AG04449 (cell line): ENCODE data around the gene PTH2.

Experiments used
- CTCF ChIA-PET: fragments of 350-600 bp; formaldehyde crosslinking; extraction: SDS; loops from one replicate; lab custom pipeline; 2021; ENCODE audit warnings: antibody characterized with exemption; lab: Yijun Ruan, JAX
- POLR2A ChIA-PET: fragments of 400-600, 350-600 bp; formaldehyde crosslinking; extraction: SDS; loops from one replicate; lab custom pipeline; 2020; ENCODE audit warnings: antibody characterized with exemption, inconsistent platforms; lab: Yijun Ruan, JAX
- DNase-seq: peaks from one replicate; pipeline ENCODE4 v3.0.0-alpha.2; 2010; ENCODE audit warnings: low read depth, low spot score
- H3K4me3 ChIP-seq: 2 replicates; pipeline ENCODE4 v1.5.1; 2011; ENCODE audit warnings: low read depth, mild to moderate bottlenecking, control low read depth, low read length
- CTCF ChIP-seq: IDR thresholded peaks from one replicate; pipeline ENCODE4 v1.5.1; 2011; ENCODE audit warnings: mild to moderate bottlenecking, moderate library complexity, low read length, control low read depth, inconsistent platforms; ENCODE audit not compliant: insufficient read depth; ENCODE audit errors: missing control alignments

Gene PTH2

GRCh38 chr19:49415102-49415809 is 8.0 kb downstream of the PTH2 start:
- CTCF ChIA-PET = no interaction called here
- POLR2A ChIA-PET = no interaction called here
- H3K4me3 ChIP-seq = no peak overlapping the region

GRCh38 chr19:49414256-49414655 is 9.0 kb downstream of the PTH2 start:
- no peak overlapping the region for H3K4me3 ChIP-seq
- no peak for TF ChIP-seq CTCF
- POLR2A ChIA-PET = no interaction called here
- no peak for DNase-seq
- CTCF ChIA-PET = interaction anchor here (1.4 kb wide), 1 partner anchor 11 kb away, joined by 4 read pairs; no protein-coding TSS in a partner anchor

More at GRCh38 chr19:49415102-49415809, 8.0 kb downstream of the PTH2 start:
- DNase-seq = no peak
- TF ChIP-seq CTCF = no peak

GRCh38 chr19:49413348-49413747 is 9.9 kb downstream of the PTH2 start:
- ChIA-PET POLR2A (no interaction called here), CTCF (interaction anchor here (1.0 to 1.4 kb wide), 3 partner anchors 10 to 112 kb away, joined by 3 to 4 read pairs (median 3); no protein-coding TSS in a partner anchor)
- no peak overlapping the region for H3K4me3 ChIP-seq
- no peak for TF ChIP-seq CTCF
- DNase-seq = no peak

- POLR2A ChIA-PET = no interaction called here
- no peak for TF ChIP-seq CTCF
- no peak for DNase-seq
- no peak overlapping the region for H3K4me3 ChIP-seq
- CTCF ChIA-PET = interaction anchor here (0.9 to 1.3 kb wide), 2 partner anchors 10 to 13 kb away, joined by 3 read pairs; partner anchors contain the start of gene GFY
Measured at GRCh38 chr19:49411681-49412326, 11.4 kb downstream of the PTH2 start.

- CTCF ChIA-PET = interaction anchor here (1.3 kb wide), 2 partner anchors 10 to 64 kb away, joined by 3 read pairs; no protein-coding TSS in a partner anchor
- POLR2A ChIA-PET = no interaction called here
- no peak for TF ChIP-seq CTCF
- DNase-seq = no peak
- no peak overlapping the region for H3K4me3 ChIP-seq
Measured at GRCh38 chr19:49409441-49410029, 13.7 kb downstream of the PTH2 start.
